Measurements from ENCODE around the gene CLASRP. TPM values are rescaled to one million over a fixed set of nuclear protein-coding genes. Genes with fewer than 3 reads are reported as not detected.

CLASRP gene
- total RNA-seq, 1 donor from 2014 or later, result 81.5 TPM

- Mint-ChIP-seq H3K9me3 (ENCODE audit: unreplicated experiment) (no peaks in the 10 kb centered on the region), H3K36me3 (ENCODE audit: unreplicated experiment) (peaks cover 8% of the 10 kb centered on the region), H3K4me3 (ENCODE audit: unreplicated experiment) (peak overlapping the region; percentile 99)
Observed at GRCh38 chr19:45094137-45094536, 55.3 kb downstream of the CLASRP start.

GRCh38 chr19:45094707-45095106 lies 55.9 kb downstream of the CLASRP start:
- Mint-ChIP-seq H3K36me3 (ENCODE audit: unreplicated experiment) (peaks cover 8% of the 10 kb centered on the region), H3K9me3 (ENCODE audit: unreplicated experiment) (no peaks in the 10 kb centered on the region), H3K27ac (ENCODE audit: unreplicated experiment) (peak overlapping the region; percentile 1), H3K4me3 (ENCODE audit: unreplicated experiment) (peak overlapping the region; percentile 99), H3K27me3 (ENCODE audit: unreplicated experiment) (no peaks in the 10 kb centered on the region), H3K4me1 (ENCODE audit: unreplicated experiment) (peaks cover 70% of the 10 kb centered on the region)
- no peak for DNase-seq (ENCODE audit: extremely low spot score, unreplicated experiment)
- TF ChIP-seq, protein P1, sequence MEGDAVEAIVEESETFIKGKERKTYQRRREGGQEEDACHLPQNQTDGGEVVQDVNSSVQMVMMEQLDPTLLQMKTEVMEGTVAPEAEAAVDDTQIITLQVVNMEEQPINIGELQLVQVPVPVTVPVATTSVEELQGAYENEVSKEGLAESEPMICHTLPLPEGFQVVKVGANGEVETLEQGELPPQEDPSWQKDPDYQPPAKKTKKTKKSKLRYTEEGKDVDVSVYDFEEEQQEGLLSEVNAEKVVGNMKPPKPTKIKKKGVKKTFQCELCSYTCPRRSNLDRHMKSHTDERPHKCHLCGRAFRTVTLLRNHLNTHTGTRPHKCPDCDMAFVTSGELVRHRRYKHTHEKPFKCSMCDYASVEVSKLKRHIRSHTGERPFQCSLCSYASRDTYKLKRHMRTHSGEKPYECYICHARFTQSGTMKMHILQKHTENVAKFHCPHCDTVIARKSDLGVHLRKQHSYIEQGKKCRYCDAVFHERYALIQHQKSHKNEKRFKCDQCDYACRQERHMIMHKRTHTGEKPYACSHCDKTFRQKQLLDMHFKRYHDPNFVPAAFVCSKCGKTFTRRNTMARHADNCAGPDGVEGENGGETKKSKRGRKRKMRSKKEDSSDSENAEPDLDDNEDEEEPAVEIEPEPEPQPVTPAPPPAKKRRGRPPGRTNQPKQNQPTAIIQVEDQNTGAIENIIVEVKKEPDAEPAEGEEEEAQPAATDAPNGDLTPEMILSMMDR (IDR thresholded peaks at IDR 0.05), result no peak

More at GRCh38 chr19:45094137-45094536, 55.3 kb downstream of the CLASRP start:
- DNase-seq (ENCODE audit: extremely low spot score, unreplicated experiment), result no peak
- H3K27me3 Mint-ChIP-seq (ENCODE audit: unreplicated experiment), result no peaks in the 10 kb centered on the region
- peak overlapping the region; percentile 100 for H3K27ac Mint-ChIP-seq (ENCODE audit: unreplicated experiment)
- TF ChIP-seq, protein P1 (IDR thresholded peaks at IDR 0.05), result no peak
- peaks cover 64% of the 10 kb centered on the region for H3K4me1 Mint-ChIP-seq (ENCODE audit: unreplicated experiment)

DNA sequence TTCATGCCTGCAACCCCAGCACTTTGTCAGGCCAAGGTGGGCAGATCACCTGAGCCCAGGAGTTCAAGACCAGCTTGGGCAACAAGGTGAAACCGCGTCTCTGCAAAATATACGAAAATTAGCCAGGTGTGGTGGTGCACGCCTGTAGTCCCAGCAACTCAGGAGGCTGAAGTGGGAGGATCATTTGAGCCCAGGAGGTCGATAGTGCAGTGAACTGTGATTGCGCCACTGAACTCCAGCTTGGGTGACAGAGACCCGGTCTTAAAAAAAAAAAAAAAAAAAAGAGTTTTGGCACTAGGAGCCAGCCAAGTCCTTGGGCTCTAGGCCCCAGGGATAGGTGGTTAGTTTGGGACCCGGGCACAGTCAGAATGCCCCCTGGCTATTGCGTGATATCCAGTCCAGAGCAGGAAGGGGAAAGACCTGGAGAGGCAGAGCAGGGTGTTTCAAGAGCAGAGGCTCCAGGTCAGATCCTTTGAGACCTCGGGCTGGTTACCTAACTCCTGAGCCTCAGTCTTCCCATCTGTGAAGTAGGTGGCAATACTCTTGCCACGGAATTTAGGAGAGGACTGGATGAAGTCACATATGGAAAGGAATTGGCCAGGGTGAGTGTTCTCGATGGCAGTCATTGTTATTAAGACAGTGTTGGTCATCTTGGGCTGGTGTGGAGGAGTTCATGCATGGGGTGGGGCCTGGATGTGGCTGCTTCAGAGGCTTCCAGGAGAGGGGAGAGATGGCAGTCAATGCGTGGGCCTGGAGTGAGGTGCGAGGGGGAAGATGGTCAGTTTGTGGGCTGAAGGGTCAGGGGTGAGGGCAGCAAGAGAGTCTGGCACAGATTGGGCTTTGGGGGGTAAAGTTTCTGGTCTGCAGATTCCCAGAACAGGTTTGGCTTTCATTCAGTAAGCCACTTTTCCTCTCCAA lies 56.9 kb downstream of the CLASRP start:
- Mint-ChIP-seq H3K27me3 (ENCODE audit: unreplicated experiment) (no peaks in the 10 kb centered on the region), H3K4me3 (ENCODE audit: unreplicated experiment) (no peak overlapping the region), H3K27ac (ENCODE audit: unreplicated experiment) (peak overlapping the region; percentile 71), H3K4me1 (ENCODE audit: unreplicated experiment) (peaks cover 73% of the 10 kb centered on the region), H3K36me3 (ENCODE audit: unreplicated experiment) (peaks cover 6% of the 10 kb centered on the region), H3K9me3 (ENCODE audit: unreplicated experiment) (no peaks in the 10 kb centered on the region)
- no peak for DNase-seq (ENCODE audit: extremely low spot score, unreplicated experiment)
- TF ChIP-seq, protein P1 (IDR thresholded peaks at IDR 0.05), result no peak

- no peaks in the 10 kb centered on the region for H3K27me3 Mint-ChIP-seq (ENCODE audit: unreplicated experiment)
- H3K4me3 Mint-ChIP-seq (ENCODE audit: unreplicated experiment), result peak overlapping the region; percentile 27
- H3K36me3 Mint-ChIP-seq (ENCODE audit: unreplicated experiment), result peaks cover 6% of the 10 kb centered on the region
- TF ChIP-seq, protein P1 (IDR thresholded peaks at IDR 0.05), result no peak
- DNase-seq (ENCODE audit: extremely low spot score, unreplicated experiment), result no peak
- H3K9me3 Mint-ChIP-seq (ENCODE audit: unreplicated experiment), result no peaks in the 10 kb centered on the region
- H3K27ac Mint-ChIP-seq (ENCODE audit: unreplicated experiment), result peak overlapping the region; percentile 88
- H3K4me1 Mint-ChIP-seq (ENCODE audit: unreplicated experiment), result peaks cover 71% of the 10 kb centered on the region
Observed at GRCh38 chr19:45096700-45097099, 57.9 kb downstream of the CLASRP start.

GRCh38 chr19:45097450-45097775 lies 58.6 kb downstream of the CLASRP start:
- Mint-ChIP-seq H3K36me3 (ENCODE audit: unreplicated experiment) (peaks cover 6% of the 10 kb centered on the region), H3K9me3 (ENCODE audit: unreplicated experiment) (no peaks in the 10 kb centered on the region), H3K4me1 (ENCODE audit: unreplicated experiment) (peaks cover 73% of the 10 kb centered on the region), H3K4me3 (ENCODE audit: unreplicated experiment) (peak overlapping the region; percentile 51), H3K27me3 (ENCODE audit: unreplicated experiment) (no peaks in the 10 kb centered on the region), H3K27ac (ENCODE audit: unreplicated experiment) (peak overlapping the region; percentile 88)
- TF ChIP-seq, protein P1 (IDR thresholded peaks at IDR 0.05), result no peak
- DNase-seq (ENCODE audit: extremely low spot score, unreplicated experiment), result no peak
